Stimulated activated CD8-positive, alpha-beta memory T cell treated with anti-CD3 and anti-CD28 coated beads, Interleukin-7, amount 100 ng/mL, for 24 hours (primary cell): ENCODE data around the gene MLPH.
"Not testable (repeated sequence)": the region's sequence is repeated elsewhere in the genome, so short reads cannot be mapped to it uniquely, and the experiment has no call there.

Source experiments
- DNase-seq: peaks from one replicate; pipeline ENCODE4 v3.0.0-alpha.2; 2020; ENCODE audit warnings: low read depth

The MLPH gene

DNA sequence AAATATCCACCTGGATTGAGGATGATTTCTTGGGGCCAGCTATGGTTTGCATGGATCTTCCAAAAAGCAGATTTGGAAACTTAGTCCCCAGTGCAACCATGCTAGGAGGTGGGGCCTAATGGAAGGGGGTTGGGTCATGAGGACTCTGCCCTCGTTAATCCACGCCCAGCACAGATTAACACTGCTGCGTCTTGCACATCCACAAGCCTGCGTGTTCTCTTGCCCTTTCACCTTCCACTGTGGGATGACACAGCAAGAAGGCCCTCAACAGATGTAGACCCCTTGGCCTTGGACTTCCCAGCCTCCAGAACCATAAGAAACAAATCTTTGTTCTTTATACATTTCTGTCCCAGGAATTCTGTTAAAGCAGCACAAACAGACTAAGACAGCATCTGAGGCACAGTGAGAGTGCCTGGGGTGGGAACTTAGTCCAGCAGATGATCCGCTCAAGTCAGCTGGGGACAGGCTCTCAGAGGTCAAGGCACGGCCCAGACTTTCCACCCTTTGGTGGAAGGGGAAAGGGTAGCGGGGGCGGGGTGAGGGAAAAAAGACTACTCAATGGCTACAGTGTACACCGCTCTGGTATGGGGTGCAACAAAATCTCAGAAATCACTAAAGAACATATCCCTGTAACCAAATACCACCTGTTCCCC lies 101.1 kb downstream of the MLPH start:
- DNase-seq: no peak

DNA sequence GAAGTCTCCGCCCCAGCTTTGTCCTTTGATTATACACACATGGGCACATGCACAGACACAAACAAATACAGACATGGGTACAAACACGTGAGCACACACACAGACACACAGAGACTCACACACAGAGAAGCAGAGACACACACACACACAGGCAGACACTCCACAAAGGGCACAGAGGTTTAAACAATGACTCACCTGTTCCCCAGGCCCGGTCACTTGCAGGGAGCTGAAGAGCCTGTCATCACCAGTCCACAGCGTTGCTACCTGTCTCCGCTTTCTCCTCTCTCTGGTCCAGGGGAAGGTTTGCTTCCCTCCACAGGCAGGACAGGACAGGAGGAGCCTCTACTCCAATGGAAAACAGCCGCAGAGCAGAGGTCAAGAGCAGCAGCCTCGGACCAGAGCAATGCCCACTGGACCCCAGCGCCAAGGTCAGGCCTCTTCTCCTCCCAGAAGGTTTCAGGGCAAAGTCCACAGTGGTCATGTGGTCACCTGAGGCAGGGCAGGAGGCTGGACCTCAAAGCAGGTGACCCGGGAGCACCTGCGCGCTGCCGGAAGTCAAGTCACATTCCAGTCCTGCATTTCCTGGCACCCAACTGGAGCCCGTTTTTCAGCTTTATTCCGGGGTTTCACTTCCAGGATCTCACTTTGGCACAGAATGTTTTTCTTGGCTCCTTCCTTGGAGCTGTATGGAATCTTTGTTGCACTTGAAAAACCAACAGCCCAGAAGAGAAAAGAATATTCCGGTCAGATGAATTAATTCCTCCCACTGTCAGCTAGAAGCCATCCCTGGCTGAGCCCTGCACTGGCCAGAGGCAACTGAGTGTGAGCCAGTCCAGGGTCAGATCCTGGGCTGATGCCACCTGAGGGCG lies 103.5 kb downstream of the MLPH start, which contains the start of gene RAB17:
TSS of gene RAB17 (minus strand) at position 463 of the 869 bp plus-strand sequence. CDS start 4,580 bp downstream, outside the sequence.
- DNase-seq: no peak

DNA sequence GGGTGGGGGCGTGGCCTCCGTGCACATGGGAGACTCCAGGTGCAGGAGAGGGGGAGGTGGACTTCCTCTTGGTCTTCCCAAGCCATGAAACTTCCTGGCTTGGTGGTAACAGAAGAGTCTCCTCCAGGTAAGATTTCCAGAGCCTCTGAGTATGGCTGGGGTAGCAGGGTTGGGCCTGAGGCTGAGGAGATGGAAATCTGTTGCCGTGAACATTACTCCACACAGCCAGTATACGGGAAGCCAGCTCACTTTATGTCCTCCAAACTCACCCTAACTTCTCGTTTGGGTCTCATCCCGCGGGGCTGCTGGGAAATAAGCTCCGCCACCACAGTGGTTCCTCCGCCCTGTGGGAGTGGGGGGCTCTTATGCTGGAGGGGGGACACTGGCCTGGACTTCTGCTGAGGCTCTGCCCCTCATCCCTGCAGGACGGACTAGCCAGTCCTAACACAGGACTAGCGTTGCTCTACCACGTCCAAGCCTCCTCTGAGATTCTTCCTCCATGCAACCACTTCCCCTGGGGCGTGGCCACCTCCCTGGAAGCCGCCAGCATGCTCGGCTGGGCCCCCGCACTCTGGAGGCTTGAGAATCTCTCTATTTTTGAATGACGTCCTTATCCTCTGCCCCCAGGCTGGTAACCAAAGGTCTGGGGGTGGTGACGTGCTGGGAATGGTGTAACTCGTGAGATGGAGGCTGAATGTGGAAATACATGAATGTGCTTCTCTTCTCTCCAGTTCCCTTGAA lies 104.3 kb downstream of the MLPH start:
- no peak for DNase-seq

DNA sequence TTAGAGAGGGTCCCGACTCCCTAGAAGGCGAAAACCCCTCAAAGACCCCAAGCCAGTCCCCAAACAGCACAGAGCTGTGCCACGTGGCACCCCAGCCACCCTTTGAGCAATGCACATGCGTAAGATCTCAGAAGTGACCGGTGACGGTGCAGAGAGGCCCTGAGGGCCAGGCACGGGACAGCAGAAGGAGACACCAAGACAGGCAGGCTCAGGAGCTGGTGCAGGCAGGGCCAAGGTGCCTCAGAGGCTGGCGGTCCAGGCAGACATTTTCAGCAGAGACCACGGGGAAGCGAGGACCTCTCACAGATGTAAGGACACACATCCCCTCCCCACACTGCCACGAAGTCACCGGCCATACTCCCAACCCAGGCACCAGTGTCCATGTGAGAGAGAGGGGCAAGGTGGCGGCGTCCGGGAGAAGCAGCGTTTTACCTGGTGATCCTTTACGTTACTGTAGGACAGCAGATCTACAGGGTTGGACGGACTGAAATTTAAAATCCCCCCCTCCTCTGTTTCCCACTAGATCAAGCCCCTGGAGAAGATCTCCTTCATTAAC lies 105.5 kb downstream of the MLPH start:
- no peak for DNase-seq

DNA sequence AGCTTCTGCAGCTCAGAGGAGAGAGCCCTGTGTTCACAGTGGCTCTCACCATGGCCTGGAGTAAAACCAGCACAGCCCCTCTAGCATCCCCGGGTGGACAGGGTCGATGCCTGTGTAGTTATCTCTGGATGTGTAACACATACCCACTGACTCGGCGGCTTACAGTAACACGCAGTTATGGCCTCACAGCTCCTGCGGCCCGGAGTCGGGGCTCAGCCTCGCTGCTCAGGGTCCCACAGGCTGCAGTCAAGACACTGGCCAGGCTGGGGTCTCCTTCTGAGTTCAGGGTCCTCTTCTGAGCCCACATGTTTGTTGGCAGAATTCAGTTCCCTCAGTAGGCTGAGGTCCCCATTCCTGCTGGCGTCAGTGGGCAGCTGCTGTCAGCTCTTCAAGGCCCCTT lies 106.0 kb downstream of the MLPH start:
- no peak for DNase-seq

DNA sequence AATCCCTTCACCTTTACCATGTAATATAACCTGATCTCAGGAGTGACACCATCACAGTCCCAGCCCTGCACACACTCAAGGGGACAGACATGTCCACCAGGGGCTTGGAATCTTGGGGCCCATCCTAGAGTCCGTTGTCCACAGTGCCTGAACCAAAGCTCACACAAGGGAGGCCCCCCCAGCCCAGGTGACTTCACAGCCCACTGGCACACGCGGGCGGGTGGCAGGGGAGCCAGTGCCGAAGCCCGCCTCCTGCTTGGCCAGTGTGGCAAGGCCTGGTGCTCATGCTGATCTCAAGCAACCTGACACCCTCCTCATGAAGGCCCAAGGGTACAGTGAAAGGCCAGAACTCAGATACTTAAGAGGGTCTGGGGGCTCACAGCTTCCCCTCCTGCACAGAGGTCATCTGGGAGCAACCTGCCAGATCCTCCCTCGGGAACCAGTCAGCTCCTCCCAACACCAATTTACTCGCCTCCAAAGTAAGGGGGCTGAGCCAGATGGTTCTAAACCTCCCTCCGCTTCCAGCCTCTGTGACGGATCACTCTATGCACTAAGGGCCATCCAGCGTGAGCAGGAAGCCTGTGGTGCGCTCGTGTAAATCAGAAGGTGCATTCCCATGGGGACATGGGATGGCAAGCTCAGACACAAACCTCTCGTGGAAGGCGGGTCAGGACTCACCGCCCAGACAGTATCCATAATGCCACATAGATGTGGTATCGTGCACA lies 106.7 kb downstream of the MLPH start:
- no peak for DNase-seq

DNA sequence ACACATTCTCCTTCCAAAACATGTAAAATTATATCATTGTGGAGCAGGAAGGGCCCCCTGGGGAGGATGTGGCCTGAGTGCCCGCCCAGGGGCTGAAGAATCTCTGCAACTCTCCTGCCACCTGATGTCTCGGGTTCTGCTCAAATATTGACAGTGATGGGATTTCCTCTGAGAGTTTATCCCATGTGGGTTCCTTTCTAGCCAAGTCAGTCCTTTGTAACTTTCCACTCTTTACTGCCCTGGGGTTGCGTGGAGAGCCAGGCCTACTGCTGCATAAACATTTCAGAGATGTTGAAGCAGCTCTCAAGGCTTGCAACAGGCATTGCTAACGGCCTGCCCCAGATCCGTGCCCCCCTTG lies 107.4 kb downstream of the MLPH start:
- no peak for DNase-seq

DNA sequence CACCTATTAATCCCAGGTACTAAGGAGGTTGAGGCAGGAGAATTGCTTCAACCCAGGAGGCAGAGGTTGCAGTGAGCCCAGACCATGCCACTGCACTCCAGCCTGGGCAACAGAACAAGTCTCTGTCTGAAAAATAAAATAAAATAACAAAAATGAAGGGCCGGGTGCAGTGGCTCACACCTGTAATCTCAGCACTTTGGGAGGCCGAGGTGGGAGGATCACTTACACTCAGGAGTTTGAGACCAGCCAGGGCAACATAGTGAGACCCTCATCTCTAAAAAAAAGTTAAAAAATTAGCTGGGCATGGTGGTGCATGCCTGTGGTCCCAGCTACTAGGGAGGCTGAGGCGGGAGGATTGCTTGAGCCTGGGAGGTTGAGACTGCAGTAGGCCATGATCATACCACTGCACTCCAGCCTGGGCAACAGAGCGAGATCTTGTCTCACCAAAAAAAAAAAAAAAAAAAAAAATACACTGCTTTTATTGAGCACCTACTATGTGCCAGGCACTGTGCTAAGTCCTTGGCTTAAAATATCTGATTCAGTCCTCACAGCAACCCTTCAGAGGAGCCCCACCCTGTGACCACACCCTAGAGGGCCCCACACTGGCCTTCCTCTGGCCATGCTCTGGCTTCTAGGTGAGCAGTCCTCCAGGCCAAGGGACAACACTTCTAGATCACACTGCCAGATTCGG lies 108.9 kb downstream of the MLPH start:
- DNase-seq: not testable (repeated sequence)

DNA sequence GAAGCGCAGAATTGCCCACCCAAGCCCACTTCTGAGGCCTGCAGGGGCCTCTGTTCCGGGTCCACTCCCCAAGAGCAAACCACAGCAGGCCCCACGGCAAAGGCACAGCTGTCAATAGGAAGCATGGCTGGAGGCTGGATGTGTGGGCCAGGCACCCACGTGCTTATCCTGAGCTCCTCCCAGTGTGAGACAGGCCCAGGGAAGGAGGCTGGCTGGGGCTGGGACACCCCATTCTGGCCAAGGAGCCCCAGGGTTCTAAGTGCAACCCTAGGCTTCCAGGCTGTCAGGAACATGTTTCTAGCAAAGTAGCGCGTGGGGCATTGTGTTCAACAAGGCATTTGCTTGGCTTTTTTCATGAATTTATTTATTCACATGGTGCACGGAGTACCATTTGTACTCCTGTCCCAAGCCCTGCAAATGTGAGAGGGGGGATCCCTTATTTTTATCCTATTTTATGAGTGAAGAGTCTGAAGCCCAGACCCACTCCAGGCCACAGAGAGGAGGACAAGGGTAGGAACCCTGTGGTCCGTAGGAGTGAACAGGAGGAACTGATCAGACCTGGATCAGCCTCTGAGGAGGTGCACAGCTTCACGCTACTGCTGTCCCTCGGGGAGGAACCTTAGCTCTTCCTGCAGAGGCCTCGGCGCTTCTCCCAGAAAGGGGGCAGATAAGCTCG lies 109.6 kb downstream of the MLPH start:
- DNase-seq: no peak

DNA sequence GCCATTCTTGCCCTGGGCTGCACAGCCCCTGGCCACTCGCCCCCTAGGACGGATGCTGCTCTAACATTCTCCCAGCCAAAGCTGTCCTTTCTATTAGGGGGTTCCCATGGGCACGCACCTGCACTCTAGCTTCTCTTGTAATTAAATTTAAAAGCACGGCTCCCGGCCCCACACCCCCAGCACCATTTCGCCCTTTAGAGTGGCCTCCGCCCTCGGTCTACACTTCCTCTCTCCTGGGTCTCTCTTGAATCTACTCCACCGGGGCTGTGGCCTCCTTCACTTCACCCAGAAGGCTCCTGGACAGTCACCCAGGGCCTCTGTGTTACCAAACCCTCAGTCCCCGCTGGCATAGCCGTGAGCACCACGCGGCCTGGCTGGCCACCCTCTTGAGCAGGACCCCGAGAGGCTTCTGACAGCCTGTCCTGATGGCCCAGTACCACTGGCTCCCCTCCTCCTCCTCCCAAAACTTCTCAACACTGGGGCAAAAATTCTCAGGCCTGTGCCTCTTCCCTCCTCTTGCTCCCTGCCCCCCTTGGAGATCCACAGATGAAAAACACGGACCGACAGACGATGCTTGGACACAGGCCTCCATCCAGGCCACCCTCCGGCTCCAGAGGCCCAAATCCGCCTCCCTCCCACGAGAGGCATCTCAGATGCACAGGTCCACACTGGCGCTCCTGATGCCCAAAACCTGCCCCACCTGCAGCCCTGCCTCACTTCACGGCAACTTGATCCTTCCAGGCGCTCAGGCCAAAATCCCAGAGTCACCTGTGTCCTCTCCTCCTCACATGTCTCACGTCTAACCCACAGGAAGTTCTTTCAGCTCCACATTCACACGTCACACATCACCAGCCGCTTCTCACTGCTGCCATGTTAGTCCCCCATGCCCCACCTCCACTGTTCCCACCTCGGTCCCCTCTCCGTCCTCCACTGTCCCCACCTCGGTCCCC lies 110.4 kb downstream of the MLPH start:
- no peak for DNase-seq

DNA sequence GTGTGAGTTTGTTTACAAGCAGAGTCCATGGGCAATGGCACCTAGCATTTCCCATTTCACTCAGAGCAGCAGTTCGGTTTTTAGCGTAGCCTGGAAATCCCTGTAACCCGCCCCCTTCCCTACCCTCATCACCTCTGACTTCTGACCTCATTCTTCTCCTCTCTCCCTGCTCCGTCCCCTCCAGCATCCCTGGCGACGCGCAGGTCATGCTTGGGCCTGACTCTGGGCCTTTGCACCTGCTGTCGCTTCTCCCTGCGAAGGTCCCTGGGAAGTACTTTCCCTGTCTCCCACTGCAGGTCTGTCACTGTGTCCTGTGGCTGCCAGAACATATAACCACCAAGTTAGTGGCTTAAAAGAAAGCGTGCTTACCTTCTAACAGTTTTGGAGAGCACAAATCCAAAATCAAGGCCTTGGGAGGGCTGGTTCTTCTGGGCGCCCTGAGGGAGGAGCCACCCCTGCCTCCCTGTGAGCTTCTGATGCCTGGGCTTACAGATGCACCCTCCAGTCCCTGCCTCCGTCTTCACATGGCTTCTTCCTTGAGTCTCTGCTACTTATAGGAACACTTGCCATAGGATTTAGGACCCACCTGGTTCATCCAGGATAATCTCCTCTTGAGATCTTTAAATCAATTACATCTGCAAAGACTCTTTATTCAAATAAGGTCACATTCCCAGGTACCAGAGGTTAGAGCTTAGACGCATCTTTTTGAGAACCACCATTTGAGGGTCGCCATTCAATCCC lies 111.6 kb downstream of the MLPH start:
- no peak for DNase-seq

DNA sequence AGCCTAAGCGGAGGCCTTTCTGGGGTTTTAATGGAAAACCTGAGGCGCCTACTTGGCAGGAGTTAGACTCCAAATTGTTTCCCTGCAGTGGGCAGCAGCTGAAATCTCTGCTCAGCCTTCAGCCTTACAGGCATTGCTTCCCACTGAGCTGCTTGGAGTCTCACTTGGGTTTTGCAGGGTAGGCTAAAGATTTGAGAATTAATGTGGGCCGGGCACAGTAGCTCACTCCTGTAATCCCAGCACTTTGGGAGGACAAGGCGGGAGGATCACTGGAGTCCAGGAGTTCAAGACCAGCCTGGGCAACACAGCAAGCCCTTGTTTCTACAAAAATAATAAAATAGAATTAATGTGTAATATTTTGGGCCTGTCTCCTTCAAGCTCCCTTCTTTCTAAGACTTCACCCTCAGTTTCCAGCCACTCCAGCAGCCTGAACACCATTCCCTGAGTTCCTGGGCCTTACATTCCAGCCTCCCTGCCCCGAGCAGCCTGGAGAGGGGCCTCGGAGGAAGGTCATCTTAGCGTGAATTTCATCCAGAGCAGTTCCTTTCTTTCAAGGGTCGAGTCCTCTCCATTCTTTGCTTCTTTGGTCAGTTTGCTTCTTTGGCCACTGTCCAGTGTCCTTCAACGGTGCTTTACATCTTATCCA lies 112.5 kb downstream of the MLPH start:
- no peak for DNase-seq

DNA sequence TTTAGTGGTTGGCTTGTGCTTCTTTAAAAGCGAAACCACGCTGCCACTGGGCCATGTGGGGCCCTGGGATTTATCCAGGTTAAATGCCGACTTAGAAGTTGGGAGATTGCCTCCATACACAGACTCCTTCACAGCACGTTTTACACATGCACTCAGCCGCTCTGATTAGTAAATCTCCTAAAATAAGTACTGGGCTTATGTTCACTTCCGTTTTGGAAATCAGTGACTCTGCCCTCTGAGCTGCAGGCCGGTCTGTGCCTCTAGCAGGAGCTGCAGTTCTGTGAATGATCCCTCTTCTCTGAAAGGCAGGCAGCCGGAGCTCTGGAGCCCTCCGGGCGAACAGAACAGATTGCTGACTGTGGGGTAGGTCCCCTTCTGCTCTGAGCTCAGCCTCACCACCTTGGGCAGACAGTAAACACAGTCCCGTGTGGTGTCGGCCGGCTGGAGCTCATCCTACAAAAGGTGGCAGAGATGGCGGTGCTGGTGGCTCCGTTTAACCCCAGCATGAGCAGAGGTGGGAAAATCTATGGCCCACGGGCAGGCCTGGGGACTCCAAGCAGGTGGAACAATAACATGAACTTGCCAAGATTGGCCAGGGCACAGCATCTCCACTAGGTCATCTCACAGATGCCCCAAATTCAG lies 113.3 kb downstream of the MLPH start:
- no peak for DNase-seq

DNA sequence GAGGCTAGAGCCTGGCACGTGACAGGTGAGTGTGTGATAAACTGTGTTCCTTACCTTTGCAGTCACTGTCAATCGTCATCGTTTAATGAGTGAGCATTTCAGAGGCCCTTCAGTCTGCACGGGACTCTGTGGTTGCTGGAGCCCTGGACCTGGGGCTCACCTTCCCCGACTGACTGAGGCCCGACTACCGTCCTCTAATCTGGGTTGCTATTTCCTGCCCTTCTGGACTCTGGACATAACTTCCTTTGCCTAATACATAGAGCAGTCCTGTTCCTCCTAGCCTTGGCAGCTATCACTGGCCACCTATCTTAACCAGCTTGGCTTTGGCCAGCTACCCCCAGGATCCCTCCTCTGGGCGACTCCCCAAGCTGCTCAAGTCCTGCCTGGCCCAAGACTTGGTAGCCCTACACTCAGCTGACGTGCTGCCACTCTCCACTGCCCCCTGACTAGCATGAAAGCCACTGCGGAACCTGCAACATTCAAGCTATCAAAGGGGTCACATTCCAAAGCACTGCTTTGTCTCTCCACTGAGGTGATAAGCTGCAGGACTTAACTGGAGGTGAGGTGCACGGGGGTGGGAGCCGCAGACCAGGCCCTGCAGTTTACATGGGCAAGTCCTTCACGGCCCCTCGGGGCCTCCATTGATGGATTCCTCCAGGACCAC lies 114.5 kb downstream of the MLPH start:
- DNase-seq: no peak

DNA sequence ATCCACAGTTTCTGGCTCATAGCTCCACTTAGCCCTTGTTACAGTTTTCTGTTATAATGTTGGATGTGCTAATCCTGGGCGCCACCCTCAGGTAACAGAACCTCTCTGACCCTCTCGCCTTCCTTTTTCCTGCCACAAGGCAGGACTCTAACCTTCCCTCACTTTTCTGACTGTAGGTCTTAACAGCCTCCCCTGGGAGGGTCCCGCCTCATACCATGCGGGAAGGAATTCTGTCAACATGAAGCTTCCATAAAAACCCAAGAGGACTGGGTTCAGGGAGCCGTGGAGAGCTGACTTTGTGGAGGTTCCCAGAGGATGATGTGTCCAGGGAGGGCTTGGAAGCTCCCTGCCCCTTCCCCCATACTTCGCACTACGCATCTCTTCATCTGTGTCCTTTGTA lies 115.4 kb downstream of the MLPH start:
- no peak for DNase-seq

DNA sequence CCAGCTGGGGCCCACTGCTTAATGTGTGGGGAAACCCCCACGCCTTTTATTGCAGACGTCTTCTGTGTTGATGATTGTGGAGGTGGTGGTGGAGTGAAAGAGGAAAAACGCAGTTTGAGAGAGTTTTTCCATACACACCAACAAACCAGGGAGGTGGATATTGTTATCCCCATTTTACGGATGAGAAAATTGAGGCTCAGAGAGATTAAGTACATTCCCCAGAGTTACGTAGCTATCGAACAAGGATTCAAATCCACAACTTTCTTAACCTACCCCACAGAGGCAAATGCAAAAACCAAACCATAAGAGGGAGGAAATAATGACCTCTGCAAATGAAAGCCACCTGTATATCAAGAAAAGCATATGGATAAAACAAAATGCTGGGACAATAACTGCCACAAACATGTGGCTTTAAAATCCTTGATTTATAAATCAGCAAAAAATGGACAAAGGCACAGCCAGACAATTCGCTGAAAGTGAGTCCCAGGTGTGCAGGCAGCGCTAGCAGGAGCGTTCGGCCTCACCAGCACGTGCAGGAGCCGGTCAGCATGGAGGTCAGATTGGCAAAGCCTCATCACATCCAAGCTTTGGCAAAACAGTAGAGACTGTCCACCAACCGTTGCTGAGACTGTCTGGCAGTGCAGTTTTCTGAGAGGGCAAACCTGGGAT lies 116.1 kb downstream of the MLPH start:
- no peak for DNase-seq
